Brain microvascular endothelial cell (primary cell): ENCODE results near the gene SIRPB1.
"Not testable (repeated sequence)": the region's sequence is repeated elsewhere in the genome, so short reads cannot be mapped to it uniquely, and the experiment has no call there.

Source experiments
- DNase-seq: peaks from one replicate; pipeline ENCODE4 v3.0.0-alpha.2; 2020
- H3K27ac ChIP-seq: fragments of 250-450 bp; sonication (Bioruptor Pico); 2 replicates; pipeline ENCODE4 v1.5.1; 2020; ENCODE audit warnings: mild to moderate bottlenecking, moderate library complexity
- H3K27me3 ChIP-seq: fragments of 250-450 bp; sonication (Bioruptor Pico); replicated peaks from 2 replicates; pipeline ENCODE4 v1.5.1; 2020; ENCODE audit warnings: mild to moderate bottlenecking
- H3K36me3 ChIP-seq: fragments of 250-450 bp; sonication (Bioruptor Pico); replicated peaks from 2 replicates; pipeline ENCODE4 v1.5.1; 2020; ENCODE audit warnings: mild to moderate bottlenecking
- H3K4me3 ChIP-seq: 2 replicates; pipeline ENCODE4 v1.5.1; 2011; ENCODE audit warnings: low read depth, mild to moderate bottlenecking, control low read depth, low read length, moderate library complexity
- in situ Hi-C: cut with HindIII; loops from 2 replicates; pipeline ENCODE4 v1.10.0; 2017; ENCODE audit warnings: low sequenced_read_pairs, low pct_ligation_motif_present
- TF ChIP-seq, protein P1 (sequence below): IDR thresholded peaks from 2 replicates; pipeline ENCODE4 v1.5.1; 2011; ENCODE audit warnings: low read depth, mild to moderate bottlenecking, moderate library complexity, low read length, control low read depth, inconsistent platforms; ENCODE audit errors: missing control alignments

SIRPB1 gene

DNA sequence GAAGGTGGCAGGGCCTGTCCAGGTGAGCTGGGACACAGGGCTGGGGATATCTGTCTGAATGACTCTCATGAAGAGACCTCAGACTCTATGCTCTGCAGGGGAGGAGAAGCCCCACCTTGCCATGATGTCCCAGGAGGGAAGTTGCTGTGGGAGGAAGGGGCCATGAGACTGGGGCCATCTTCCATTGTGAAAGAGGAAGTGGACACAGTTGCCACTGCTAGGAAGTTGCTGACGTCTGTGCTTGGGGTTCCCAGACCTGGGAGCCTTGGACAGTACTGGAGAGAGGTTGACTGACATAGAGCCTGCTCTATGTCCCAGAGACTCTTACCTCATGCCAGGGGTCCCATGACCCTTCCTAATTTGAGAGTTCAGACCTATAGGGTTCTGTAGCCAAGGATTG lies 24.5 kb downstream of the SIRPB1 start:
- Histone ChIP-seq H3K4me3 (no peak overlapping the region), H3K36me3 (no peaks in the 10 kb centered on the region), H3K27me3 (no peaks in the 10 kb centered on the region), H3K27ac (no peak overlapping the region)
- TF ChIP-seq, protein P1, sequence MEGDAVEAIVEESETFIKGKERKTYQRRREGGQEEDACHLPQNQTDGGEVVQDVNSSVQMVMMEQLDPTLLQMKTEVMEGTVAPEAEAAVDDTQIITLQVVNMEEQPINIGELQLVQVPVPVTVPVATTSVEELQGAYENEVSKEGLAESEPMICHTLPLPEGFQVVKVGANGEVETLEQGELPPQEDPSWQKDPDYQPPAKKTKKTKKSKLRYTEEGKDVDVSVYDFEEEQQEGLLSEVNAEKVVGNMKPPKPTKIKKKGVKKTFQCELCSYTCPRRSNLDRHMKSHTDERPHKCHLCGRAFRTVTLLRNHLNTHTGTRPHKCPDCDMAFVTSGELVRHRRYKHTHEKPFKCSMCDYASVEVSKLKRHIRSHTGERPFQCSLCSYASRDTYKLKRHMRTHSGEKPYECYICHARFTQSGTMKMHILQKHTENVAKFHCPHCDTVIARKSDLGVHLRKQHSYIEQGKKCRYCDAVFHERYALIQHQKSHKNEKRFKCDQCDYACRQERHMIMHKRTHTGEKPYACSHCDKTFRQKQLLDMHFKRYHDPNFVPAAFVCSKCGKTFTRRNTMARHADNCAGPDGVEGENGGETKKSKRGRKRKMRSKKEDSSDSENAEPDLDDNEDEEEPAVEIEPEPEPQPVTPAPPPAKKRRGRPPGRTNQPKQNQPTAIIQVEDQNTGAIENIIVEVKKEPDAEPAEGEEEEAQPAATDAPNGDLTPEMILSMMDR = no peak
- DNase-seq = no peak
- in situ Hi-C loops = no loop called here

DNA sequence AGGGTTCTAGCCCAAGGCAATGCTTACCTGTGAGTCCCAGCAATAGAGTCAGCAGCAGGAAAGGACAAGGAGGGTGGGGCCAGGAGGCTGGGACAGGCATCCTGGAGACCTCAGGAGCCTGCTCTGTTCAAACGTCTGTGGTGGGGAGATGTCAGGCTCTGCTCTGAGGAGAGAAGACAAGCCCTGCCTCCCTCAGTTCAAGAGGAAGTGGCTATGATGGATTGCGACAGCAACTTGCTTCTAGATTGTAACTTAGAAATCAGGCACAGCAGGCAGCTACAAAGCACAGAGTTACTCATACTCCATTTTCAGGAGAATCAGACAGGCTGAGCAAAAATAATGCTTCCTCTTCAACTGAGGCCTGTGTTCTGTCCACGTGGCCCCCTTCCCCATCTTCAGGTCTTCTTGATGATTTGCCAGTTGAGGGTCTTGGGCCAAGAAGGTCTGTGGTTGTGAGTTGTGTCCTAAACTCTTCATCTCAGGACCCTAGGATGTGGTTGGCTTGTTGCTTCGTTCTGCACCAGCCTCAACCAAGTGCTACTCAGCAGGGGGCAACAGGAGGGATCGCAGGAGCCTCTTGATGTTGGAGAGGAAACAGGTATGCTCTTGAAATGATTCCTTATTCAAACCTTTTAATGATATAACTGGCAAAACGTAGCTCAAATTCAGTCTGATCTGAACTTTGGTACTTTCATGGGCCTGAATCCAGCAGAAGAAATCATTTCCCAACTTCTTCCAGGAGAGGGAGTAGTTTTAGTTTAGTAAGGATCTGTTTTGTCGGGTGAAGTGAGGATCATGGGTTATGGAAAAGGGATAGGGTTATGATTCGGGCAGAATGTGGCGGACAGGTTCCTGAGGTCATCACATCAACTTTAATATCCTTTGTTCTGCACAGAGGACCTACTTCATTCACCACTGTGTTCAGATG lies 31.0 kb downstream of the SIRPB1 start:
- DNase-seq = no peak
- Histone ChIP-seq H3K27me3 (no peaks in the 10 kb centered on the region), H3K4me3 (no peak overlapping the region), H3K27ac (no peak overlapping the region), H3K36me3 (no peaks in the 10 kb centered on the region)
- in situ Hi-C loops = no loop called here
- TF ChIP-seq, protein P1 = no peak

DNA sequence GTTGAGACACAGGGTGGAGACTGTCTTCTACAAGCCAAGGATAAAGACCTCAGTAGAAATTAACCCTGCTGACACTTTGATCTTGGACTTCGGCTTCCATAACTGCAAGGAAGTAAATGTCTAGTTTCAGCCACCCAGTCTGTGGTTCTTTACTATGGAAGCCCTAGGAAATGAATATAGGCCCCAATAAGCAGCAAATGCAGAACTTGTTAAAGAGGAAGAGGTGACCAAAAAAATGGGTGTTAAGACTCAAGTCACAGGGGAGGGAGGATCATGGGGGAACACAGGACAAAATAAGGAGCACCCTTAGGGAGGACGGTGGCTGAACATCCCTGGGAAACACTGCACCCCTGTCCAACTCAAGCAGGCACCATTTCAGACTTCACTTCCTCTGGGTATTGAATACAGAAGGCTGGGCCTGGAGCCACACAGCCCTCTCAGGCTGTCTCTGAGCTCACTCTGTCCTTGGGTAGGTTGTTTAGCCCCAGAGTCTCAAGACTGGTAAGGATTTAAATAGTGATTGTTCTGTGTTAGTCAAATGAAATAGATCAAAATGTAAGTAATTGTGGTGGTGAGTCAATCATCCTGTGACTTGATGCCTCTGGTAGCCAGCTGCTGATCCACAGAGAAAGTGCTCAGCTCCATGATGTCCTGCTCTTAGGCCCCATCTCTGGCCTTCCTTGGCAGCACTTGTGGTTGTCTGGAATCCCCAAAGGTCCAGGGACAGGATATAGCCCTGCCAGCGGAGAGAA lies 31.9 kb downstream of the SIRPB1 start:
- Histone ChIP-seq H3K36me3 (no peaks in the 10 kb centered on the region), H3K27ac (no peak overlapping the region), H3K27me3 (no peaks in the 10 kb centered on the region), H3K4me3 (no peak overlapping the region)
- in situ Hi-C loops = no loop called here
- TF ChIP-seq, protein P1 = no peak
- DNase-seq = no peak

DNA sequence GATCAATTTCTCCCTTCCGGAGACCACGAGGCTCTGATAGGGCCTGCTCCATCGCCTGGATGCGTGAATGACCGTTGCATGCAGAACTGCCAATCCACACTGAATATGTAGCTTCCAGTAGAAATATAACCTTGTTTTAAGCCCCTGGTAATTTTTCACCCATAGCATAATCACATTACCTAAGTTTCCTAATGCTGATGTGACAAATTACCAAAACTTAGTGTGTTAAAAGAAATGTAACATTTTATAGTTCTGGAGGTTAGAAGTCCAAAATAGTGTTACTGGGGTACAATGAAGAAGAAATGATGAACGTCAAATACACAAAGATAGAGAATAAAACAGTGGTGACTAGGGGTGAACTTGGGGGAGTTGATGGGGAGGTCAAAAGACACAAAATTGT lies 40.3 kb downstream of the SIRPB1 start:
- no peak for DNase-seq
- H3K36me3 ChIP-seq = no peaks in the 10 kb centered on the region
- H3K27ac ChIP-seq = no peak overlapping the region
- H3K27me3 ChIP-seq = no peaks in the 10 kb centered on the region
- TF ChIP-seq, protein P1 = no peak
- in situ Hi-C loops = no loop called here
- H3K4me3 ChIP-seq = no peak overlapping the region

DNA sequence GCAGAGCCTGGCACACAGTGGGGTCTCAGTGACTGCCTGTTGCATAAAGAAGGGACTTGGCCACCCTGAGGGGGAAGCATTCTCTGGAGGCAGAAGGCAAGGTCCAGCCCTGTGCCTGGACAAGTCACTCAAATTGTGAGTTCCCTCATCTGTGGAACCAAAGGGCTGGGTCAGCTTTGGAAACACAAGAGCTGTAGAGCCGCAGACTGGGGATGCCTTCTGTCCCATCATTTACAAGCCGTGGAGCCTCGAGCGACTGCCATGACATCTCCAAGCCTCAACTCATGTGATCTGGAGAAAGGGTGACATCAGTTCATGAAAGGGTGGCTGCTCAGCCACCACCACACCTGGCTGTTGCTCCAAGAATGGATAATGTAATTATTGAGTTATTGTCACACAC lies 41.9 kb downstream of the SIRPB1 start:
- TF ChIP-seq, protein P1 = no peak
- no peak overlapping the region for H3K4me3 ChIP-seq
- no peak for DNase-seq
- no peaks in the 10 kb centered on the region for H3K36me3 ChIP-seq
- no peaks in the 10 kb centered on the region for H3K27me3 ChIP-seq
- in situ Hi-C loops = no loop called here
- H3K27ac ChIP-seq = no peak overlapping the region

DNA sequence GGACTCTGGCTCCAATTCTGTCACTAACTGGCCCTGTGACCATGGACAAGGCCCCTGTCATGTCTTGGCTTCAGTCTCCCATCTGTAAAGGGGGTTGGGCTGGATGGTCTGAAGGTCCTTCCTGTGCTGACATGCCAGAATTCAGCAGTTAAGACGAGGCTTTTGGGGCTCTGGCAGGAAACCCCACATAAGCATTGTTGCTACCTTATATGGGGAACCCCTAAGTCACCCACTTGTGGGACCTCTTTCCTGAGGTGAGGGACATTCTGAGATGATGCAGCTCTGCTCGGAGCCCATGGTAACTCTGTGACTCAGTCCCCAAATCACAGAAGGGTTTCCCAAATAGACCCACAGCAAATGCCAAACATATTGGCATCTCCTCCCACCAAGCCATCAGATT lies 42.5 kb downstream of the SIRPB1 start:
- H3K27ac ChIP-seq, H3K27me3 ChIP-seq: not testable (repeated sequence)

More for the DNA sequence above, 42.5 kb downstream of the SIRPB1 start:
- in situ Hi-C loops, H3K4me3 ChIP-seq, H3K36me3 ChIP-seq, DNase-seq: not testable (repeated sequence)
